HG03095 (cell line): Measurements from ENCODE around the gene KLHL6.
"Not testable (repeated sequence)": the region's sequence is repeated elsewhere in the genome, so short reads cannot be mapped to it uniquely, and the experiment has no call there.

ENCODE experiments used
- ATAC-seq: cut with Tn5 transposase; IDR thresholded peaks from one replicate; pipeline ENCODE4 v1.9.1; 2021; ENCODE audit warnings: moderate library complexity; ENCODE audit not compliant: unreplicated experiment

The KLHL6 gene

DNA sequence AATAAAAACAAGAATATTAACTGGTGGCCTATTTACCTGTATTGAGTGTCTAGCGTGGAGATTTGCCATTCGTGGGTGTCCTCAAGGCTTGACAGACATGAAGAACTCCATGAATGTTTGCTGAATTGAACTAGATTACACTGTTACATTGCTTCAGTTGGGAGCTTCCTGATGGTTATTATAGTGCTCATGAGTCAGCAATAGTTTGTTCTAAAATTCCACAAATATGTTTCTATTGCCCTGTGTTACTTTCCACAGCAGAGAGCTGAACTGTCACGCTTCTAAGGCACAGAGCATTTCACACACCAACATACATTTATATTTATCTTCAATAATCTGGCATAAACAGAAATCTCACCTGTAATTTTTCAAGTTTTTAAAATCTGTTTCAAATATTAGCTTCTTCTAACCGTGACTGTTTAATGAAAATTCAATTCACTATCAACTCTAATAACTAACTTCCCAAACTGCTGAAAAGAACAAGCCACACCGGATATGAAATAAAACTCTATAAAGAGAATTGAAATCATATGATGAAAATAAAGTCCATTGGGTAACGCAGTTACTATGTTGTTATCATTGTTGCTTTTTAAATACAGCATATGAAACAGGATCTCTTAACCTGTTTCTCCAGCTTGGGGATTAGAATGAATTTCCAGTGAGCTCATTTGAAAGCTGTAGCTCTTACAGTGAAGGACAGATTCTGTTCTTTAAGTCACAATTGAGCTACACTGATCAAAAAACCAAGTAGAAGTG, 65.9 kb downstream of the KLHL6 start:
- no peak for ATAC-seq

DNA sequence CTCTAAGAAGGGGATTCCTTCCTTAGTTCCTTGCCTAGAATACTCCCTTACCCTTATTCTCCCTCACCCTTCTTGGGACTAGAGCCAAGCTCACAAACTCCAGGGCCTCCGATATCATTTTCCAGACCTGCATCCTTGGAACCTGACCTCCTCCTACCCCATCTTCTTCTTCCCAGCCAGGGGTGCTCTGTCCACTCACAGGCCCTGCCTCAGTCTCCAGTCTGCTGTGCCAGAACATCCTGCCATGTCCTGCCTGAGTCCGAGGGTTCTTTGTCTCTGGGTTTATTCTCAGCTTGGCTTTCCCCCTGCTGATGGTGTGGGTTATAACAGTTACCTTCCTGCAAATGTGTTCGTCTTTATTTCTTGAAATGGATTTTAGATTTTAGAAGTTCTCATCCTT, 67.2 kb downstream of the KLHL6 start:
- ATAC-seq: no peak

GRCh38 chr3:183487896-183488295, 67.6 kb downstream of the KLHL6 start:
- ATAC-seq: no peak

GRCh38 chr3:183487016-183487415, 68.5 kb downstream of the KLHL6 start:
- no peak for ATAC-seq

GRCh38 chr3:183486472-183486871, 69.0 kb downstream of the KLHL6 start:
- ATAC-seq: no peak

DNA sequence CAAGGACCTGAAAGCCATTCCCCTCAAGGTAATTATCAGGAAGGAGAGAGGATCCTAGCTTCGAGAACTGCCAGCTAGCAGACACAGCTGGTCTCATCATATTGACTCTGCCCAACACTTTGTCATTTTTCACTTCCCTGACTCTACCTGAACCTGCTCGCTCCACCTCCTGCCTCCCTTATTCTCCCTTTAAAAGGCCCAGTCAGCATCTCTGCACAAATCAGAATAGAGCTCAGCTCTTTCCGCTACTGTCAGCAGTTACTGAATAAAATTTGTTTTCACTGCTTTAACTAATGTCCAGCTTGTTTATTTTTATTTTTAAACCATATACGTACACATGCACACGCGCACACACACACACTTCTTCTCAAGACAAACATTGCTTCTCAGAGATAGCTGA, 69.9 kb downstream of the KLHL6 start:
- ATAC-seq: no peak

GRCh38 chr3:183485093-183485492, 70.4 kb downstream of the KLHL6 start:
- no peak for ATAC-seq

DNA sequence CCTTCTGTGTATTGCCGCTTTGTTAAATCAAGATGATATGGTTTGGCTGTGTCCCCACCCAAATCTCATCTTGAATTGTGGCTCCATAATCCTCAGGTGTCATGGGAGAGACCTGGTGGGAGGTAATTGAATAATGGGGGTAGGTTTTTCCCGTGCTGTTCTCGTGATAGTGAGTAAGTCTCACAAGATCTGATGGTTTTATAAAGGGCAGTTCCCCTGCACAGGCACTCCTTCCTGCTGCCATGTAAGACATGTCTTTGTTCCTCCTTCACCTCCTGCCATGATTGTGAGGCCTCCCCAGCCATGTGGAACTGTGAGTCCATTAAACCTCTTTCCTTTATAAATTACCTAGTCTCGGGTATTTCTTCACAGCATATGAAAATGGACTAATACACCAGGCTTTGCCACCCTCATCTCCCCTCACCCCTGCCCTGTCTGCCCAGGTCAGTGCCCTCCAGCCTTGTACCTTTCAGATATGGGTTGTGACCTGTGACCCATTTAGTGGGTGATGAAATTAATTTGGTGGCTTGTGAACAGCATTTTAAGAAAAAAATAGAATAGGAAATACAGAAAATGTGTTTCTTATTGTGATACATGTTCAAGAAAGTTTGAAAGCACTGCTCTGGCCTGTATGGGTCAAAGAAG, 71.0 kb downstream of the KLHL6 start:
- no peak for ATAC-seq

- ATAC-seq: no peak
Measured at GRCh38 chr3:183481582-183481981, 73.9 kb downstream of the KLHL6 start.

DNA sequence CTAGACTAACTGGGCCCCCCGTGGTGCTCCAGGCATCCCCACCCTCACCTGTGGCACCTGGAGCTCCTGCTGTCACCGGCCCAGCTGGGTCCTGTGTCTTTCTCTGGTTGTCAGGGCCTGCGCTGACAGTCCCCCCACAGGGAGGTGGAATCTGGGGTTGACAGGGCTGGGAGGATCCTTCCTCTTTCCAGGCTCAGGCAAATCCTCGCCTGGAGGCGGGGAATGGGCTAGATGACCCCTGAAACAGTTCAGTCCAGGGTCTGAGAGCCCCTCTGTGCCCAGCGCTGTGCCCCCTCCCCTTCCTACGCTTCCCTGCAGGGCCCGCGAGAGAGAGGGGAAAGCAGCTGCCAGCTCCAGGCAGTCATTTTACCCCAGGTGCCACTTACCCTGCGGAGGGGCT, 77.0 kb downstream of the KLHL6 start:
- no peak for ATAC-seq

DNA sequence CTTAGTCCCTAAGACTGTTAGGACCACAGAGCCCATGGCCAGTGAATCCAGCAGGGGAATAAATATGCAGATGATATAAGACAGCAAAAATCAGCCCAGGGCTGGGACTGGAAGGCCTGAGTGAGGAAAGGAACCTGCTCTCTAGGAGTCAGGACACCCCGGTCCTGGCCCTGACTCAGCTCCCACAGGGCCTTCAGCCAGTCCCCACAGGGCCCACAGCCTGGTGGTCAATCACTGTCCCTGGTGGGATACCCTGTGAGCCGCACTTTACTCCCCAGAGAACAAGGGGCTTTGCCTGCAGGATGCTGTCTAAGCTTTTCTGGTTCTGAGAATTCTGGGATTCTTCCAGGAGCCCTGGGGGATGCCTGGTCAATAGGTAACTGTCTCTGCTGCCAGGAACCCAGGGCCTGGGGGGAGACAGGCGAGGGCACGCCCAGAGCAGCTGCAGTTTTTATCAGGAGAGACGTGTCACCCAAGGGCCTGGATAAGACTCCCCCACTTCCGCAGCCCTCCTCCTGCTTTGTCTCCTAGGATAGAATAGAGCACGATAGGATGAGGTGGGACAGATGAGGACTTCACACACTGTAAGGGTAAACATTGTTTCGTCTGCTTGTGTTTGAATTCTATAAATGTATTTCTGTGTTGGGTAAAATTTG, 77.6 kb downstream of the KLHL6 start:
- ATAC-seq: no peak

GRCh38 chr3:183475764-183476162, 79.7 kb downstream of the KLHL6 start:
- not testable (repeated sequence) for ATAC-seq

- ATAC-seq: no peak
Measured at GRCh38 chr3:183475016-183475763, 80.3 kb downstream of the KLHL6 start.

DNA sequence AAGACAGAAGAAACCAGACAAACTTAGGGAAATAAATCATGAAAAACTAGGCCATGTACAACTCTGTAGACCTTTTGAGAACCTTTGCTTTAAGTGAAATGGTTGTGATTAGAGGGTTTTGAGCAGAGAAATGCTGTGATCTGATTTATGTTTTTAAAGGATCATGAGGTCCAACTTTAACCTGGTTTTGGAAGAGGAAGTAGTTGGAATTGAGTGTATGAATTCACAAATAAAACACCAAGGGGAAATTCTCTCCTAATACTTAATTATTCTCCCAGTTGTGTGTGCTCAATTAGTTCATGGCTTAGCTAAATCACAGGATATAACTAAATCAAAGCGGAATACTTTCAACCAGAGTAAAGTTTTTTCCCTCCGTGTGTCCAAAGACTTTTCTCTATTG, 81.5 kb downstream of the KLHL6 start:
- no peak for ATAC-seq

GRCh38 chr3:183472155-183472554, 83.4 kb downstream of the KLHL6 start:
- no peak for ATAC-seq

- ATAC-seq: no peak
Measured at GRCh38 chr3:183468424-183468823, 87.1 kb downstream of the KLHL6 start.

DNA sequence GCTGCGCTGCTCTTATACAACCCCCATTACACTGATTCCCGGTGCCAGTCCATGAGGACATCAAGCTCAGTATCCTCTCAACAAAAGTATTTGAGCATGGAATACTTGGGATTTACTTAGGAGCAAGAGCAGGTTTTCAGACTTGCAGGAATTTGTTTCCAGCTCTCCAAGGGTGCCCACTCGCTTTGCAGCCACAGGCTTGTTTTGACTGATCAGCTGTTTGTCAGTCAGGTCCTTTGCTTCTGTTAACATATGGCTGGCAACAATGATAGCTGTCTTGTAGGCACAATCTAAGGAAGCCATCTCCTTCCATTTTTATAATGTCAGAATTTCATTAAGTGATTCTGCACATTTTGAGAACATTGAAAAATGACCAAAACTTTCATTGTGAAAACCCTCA, 88.9 kb downstream of the KLHL6 start:
- no peak for ATAC-seq

DNA sequence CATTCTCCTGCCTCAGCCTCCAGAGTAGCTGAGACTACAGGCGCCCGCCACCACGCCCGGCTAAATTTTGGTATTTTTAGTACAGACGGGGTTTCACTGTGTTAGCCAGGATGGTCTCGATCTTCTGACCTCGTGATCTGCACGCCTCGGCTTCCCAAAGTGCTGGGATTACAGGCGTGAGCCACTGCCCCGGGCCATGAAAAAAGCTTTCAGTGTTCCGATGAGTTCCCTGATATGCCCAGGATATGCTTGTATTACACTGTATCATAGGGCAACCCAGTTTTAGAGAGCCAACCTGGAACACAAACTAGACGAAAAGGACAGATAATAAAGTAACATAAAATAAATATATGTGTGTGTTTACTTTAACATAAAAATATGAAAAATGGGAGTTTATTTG, 89.8 kb downstream of the KLHL6 start:
- not testable (repeated sequence) for ATAC-seq

GRCh38 chr3:183464480-183464879, 91.0 kb downstream of the KLHL6 start:
- no peak for ATAC-seq

GRCh38 chr3:183460081-183461055, 95.1 kb downstream of the KLHL6 start:
- no peak for ATAC-seq
